NB4 (cell line): ENCODE results near the gene FBXO27.
"Not testable (repeated sequence)": the region's sequence is repeated elsewhere in the genome, so short reads cannot be mapped to it uniquely, and the experiment has no call there.

Experiments
- MYC ChIP-seq: IDR thresholded peaks from 2 replicates; pipeline ENCODE4 v1.6.1; 2011; ENCODE audit warnings: low read depth, low read length
- POLR2A ChIP-seq: IDR thresholded peaks from 2 replicates; pipeline ENCODE4 v1.6.1; 2011; ENCODE audit warnings: mild to moderate bottlenecking; ENCODE audit not compliant: insufficient read length; ENCODE audit errors: extremely low read depth
- TF ChIP-seq, protein P1 (sequence below): IDR thresholded peaks from one replicate; pipeline ENCODE4 v1.5.1; 2012; ENCODE audit warnings: low read depth, low read length
- TF ChIP-seq, protein P2 (sequence below): IDR thresholded peaks from 2 replicates; pipeline ENCODE4 v1.6.1; 2011; ENCODE audit warnings: low read depth, low read length

DNA sequence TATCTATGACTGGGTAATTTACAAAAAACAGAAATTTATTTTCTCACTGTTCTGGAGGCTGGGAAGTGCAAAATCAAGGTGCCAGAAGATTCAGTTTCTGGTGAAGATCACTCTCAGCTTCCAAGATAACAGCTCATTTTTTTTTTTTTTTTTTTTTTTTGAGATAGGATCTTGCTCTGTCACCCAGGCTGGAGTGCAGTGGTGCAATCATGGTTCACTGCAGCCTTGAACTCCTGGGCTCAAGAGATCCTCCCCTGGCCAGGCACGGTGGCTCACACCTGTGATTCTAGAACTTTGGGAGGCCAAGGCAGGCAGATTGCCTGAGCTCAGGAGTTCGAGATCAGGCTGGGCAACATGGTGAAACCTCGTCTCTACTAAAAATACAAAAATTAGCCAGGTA lies 34.8 kb downstream of the FBXO27 start:
- TF ChIP-seq, protein P1, sequence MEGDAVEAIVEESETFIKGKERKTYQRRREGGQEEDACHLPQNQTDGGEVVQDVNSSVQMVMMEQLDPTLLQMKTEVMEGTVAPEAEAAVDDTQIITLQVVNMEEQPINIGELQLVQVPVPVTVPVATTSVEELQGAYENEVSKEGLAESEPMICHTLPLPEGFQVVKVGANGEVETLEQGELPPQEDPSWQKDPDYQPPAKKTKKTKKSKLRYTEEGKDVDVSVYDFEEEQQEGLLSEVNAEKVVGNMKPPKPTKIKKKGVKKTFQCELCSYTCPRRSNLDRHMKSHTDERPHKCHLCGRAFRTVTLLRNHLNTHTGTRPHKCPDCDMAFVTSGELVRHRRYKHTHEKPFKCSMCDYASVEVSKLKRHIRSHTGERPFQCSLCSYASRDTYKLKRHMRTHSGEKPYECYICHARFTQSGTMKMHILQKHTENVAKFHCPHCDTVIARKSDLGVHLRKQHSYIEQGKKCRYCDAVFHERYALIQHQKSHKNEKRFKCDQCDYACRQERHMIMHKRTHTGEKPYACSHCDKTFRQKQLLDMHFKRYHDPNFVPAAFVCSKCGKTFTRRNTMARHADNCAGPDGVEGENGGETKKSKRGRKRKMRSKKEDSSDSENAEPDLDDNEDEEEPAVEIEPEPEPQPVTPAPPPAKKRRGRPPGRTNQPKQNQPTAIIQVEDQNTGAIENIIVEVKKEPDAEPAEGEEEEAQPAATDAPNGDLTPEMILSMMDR = not testable (repeated sequence)
- TF ChIP-seq POLR2A, MYC: not testable (repeated sequence)
- TF ChIP-seq, protein P2, sequence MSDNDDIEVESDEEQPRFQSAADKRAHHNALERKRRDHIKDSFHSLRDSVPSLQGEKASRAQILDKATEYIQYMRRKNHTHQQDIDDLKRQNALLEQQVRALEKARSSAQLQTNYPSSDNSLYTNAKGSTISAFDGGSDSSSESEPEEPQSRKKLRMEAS = not testable (repeated sequence)
